GM18505 (cell line): ENCODE measurements around the gene PTBP3.

Source experiments
- ATAC-seq: cut with Tn5 transposase; IDR thresholded peaks from one replicate; pipeline ENCODE4 v1.9.1; 2021; ENCODE audit not compliant: unreplicated experiment
- POLR2A ChIP-seq: IDR thresholded peaks from 4 replicates; pipeline ENCODE4 v1.6.1; 2011; ENCODE audit warnings: borderline replicate concordance; ENCODE audit not compliant: insufficient read depth, insufficient read length; ENCODE audit errors: extremely low read depth

The PTBP3 gene

DNA sequence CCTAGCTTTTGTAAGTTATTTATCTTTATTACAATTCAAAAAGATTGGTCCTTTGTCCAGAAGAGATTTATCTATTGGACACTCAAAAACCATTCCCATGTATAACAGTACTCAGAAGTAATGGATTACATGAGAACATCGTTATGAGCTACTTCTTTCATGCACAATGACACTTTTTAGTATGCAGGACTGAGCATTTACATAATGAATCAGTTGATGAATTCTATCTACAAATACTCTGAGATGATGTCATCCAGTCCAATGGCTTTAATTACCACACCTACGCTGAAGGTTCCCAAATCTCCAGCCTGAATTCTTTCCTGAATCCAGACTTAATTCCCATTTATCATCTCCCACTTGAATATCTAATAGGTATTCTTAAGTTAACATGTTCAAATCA is 75.3 kb downstream of the PTBP3 start:
- ATAC-seq: no peak
- no peak for TF ChIP-seq POLR2A

DNA sequence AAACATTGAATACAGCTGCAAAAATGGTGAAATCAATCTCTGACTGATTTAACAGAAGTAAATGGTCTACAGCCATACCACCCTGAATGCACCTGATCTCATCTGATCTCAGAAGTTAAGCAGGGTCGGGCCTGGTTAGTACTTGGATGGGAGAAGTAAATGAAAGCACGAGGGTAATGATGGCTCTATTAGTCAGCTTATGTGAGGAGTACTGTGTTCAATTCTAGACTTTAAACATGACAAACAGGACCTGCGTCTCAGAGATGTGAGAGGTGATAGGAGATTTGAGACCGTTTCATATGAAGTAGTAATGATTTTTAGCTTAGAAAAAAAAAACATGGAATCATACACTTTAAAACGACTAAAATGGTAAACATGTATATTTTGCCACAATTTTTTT is 81.2 kb downstream of the PTBP3 start:
- ATAC-seq: no peak
- TF ChIP-seq POLR2A: no peak

DNA sequence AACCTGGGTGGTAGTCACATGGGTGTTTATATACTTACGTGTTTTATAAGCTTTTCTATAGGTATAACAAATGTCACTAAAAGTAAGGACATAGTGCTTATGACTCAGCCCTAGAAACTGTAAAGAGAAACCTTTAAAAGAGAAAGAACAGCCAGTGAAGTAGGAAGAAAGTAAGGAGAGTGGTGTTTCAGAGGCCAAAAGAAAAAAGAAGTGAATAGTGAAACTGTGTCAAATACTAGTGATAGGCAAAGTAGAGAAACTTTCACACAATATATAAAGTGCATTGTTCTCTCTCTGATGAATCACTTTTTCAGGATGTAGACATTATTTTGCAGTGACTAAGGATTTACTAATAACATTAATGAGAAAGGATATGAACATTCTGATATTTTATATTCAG is 84.1 kb downstream of the PTBP3 start:
- peak; percentile 76 for ATAC-seq
- no peak for TF ChIP-seq POLR2A

DNA sequence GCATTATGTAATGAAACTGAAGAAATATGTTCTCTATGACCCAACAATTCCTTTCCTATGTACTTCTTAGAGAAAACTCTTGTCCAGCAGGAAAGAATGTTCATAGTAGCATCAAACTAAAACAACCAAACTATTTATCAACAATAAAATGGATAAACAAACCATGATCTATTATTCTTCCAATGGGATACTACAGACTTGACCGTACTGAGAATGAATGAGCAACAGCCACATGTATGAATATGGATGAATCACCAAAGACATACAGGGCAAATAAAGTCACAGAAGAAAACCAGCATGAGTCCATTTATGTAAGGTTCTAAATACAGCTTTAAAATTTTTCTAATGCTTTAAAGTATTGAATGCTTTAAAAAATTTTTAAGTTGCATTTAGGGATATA is 84.7 kb downstream of the PTBP3 start:
- no peak for TF ChIP-seq POLR2A
- no peak for ATAC-seq

DNA sequence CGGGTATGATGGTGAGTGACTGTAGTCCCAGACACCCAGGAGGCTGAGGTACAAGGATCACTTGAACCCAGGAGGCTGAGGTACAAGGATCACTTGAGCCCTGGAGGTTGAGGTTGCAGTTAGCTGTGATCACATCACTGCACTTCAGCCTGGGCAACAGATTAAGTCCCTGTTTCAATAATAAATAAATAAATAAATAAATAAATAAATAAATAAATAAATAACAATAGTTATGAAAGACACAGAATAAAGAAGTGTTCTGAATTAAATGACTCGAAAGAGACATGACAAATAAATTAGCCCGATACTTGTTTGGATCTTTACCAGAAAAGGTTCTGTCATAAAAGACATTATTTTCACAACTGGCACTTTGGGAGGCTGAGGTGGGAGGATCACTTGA is 86.3 kb downstream of the PTBP3 start:
- ATAC-seq: no peak
- no peak for TF ChIP-seq POLR2A

DNA sequence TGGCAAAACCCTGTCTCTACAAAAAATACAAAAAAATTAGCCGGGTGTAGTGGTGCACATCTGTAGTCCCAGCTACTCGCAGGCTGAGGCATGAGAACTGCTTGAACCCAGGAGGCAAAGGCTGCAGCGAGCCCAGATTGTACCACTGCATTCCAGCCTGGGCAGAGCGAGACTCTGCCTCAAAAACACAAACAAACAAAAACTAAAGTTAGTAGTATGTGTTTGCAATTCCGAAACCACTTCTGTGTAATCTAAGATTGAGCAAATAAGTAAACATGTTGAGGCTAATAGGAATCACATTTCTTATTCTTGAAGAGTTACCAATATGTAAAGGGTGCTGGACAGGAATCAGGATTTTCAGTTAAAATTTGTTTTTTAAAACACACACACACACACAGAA is 88.3 kb downstream of the PTBP3 start:
- TF ChIP-seq POLR2A: no peak
- no peak for ATAC-seq

DNA sequence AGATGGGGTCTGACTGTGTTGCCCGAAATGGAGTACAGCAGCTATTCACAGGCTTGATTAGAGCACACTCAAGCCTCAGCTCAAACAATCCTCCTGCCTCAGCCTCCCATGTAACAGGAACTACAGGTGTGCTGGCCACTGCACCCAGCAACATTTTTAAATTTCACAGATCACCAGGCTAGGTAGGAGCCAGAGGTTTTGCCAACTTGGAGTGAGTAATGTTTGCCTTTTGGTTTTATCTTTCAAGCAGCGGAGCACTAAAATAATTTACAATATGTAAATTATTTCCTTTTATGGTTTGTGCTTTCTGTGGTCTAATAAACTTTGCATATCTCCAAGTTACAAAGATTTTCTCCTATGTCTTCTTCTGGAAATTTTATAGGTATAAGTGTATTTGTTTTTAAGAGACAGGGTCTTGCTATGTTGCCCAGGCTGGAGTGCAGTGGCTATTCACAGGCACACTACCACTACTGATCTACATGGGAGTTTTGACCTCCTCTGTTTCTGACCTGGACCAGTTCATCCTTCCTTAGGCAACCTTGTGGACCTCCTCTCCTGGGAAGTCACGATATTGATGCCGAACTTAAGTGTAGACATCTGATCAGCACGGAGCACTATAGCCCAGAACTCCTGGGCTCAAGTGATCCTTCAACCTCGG is 91.1 kb downstream of the PTBP3 start:
- ATAC-seq: no peak
- TF ChIP-seq POLR2A: no peak

DNA sequence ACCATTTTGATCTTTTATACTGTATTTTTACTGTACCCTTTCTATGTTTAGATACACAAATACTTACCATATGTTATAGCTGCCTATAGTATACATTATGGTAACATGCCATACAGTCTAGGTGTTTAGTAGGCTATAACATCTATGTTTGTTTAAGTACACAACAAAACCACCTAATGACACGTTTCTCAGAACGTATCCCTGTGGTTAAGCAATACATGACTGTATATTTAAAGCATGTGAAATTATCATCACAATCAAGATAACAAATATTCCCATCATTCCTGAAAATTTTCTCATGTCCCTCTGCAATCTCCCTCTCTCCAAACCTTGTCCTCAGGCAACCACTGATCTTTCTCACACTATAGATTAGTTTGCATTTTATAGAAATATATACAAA is 91.9 kb downstream of the PTBP3 start:
- ATAC-seq: no peak
- no peak for TF ChIP-seq POLR2A

DNA sequence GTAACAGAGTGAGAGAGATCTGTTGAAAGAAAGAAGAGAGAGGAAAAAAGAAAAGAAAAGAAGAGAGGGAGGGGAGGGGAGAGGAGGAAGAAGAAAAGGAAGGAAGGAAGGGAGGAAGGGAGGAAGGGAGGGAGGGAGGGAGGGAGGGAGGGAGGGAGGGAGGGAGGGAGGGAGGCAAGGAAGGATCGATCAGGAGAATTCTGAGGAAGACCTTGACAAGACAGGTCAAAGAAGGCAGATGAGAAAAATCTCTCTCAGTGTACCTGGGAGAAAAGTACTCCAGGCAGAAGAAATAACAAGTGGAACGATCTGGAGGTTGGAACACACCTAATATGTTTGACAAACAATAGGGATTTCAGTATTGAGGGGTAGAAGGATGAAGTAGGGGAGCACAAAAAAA is 93.7 kb downstream of the PTBP3 start:
- no peak for TF ChIP-seq POLR2A
- ATAC-seq: no peak

DNA sequence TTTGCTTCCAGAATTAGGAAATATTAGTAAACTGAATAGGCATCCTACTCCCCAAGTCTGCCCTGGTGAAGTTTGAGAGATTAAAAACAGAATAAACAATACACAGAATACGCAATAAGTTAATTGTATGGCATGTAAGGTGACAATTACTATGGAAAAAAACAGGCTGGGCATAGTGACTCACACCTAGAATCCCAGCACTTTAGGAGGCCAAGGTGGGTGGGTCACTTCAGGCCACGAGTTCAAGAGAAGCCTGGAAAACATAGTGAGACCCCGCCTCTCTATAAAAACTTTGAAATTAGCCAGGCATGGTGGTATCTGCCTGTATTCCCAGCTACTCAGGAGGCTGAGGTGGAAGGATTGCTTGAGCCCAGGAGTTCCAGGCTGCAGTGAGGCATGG is 94.1 kb downstream of the PTBP3 start:
- ATAC-seq: no peak

DNA sequence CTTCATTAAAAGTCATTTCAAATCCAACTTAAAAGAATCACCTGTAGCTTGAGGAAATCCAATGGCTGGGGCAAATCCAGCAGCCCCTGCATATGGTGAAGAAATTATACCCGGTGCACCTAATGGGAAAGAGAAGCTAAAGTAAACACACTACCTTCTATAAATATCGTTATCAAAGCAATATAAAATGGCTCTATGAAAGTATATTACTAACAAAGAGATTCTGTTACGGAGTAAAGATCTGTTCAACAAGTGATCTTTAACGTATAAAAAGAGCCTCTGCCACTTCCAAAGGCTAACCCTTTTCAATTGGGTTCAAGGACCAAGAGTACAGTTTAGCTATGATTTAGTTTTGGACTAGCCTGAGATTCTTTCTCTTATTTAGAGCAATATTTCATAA is 98.6 kb downstream of the PTBP3 start:
- ATAC-seq: no peak
- TF ChIP-seq POLR2A: no peak

More for the DNA sequence above, 94.1 kb downstream of the PTBP3 start:
- TF ChIP-seq POLR2A: no peak

DNA sequence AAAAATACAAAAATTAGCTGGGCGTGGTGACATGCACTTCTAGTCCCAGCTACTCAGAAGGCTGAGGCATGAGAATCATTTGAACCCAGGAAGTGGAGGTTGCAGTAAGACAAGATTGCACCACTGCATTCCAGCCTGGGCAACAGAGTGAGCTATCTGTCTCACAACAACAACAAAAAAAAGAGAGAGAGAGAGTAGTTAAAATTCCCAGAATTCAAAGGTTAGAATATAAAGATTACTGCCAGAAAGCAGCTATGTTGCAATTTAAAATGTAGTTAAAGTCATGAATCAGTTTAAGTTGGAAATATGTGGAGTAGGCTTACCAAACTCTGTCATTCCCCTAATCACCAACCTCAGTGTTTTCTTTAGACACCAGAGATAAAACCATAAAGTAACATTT is 99.7 kb downstream of the PTBP3 start:
- no peak for ATAC-seq
- no peak for TF ChIP-seq POLR2A

DNA sequence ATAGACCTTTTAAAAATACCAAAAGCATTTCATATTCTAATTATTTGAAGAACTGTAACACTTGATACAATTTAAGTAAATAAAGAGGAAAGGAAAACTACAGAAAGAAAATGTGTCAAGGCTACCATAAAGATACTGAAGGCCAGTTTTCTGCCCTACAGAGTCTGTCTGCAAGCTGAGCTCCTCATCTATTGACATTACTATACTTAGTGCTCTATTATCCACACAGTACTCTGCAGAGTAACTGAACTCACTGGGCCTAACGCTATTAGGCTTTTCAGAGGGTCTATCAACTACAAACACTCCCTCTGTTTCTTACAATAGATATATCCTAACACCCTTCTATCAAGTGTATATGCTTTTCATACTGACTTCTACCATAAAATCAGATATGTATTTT is 101.2 kb downstream of the PTBP3 start:
- no peak for TF ChIP-seq POLR2A
- no peak for ATAC-seq

DNA sequence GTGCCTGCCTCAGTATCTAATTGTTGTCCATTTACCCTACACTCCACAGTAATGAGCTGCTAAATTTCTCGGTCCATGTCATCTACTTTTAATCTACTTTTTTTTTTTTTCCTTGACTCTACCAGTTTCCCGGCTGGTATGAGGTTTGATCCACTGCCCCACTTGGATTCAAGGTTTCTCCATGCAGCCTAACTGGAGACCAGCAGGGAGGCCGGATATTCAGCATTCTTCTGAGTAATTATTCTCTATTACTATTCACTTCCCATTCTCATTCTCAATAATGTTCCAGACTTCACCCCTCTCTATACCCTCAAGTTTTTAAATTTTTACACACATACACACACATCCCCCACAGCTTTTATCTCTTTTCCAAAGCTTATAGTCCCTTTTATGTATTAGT is 107.3 kb downstream of the PTBP3 start:
- ATAC-seq: no peak
- no peak for TF ChIP-seq POLR2A
